Endodermal cell (in vitro differentiated cells): ENCODE results near the gene NBR1. TPM values are rescaled to one million over a fixed set of nuclear protein-coding genes. Genes with fewer than 3 reads are reported as not detected.
"Not testable (repeated sequence)": the region's sequence is repeated elsewhere in the genome, so short reads cannot be mapped to it uniquely, and the experiment has no call there.

ENCODE experiments used
- DNase-seq: peaks from one replicate; pipeline ENCODE4 v3.0.0-alpha.2; 2017
- H3K27ac ChIP-seq: 2 replicates; pipeline ENCODE4 v1.5.1; 2013; ENCODE audit warnings: mild to moderate bottlenecking, low read depth, low read length, moderate library complexity
- H3K27me3 ChIP-seq: 2 replicates; pipeline ENCODE4 v1.6.1; 2013; ENCODE audit warnings: mild to moderate bottlenecking, low read length, moderate library complexity; ENCODE audit not compliant: insufficient read depth, control insufficient read depth, poor library complexity, severe bottlenecking
- H3K36me3 ChIP-seq: 2 replicates; pipeline ENCODE4 v1.7.0; 2013; ENCODE audit warnings: mild to moderate bottlenecking, low read length, moderate library complexity; ENCODE audit not compliant: control insufficient read depth, insufficient read depth
- H3K4me1 ChIP-seq: one replicate; pipeline ENCODE4 v1.7.0; 2013; ENCODE audit warnings: low read length; ENCODE audit not compliant: control insufficient read depth, insufficient read depth
- H3K4me3 ChIP-seq: 2 replicates; pipeline ENCODE4 v1.5.1; 2013; ENCODE audit warnings: mild to moderate bottlenecking, low read length, moderate library complexity
- H3K9ac ChIP-seq: 2 replicates; pipeline ENCODE4 v1.6.1; 2013; ENCODE audit warnings: mild to moderate bottlenecking, low read length, moderate library complexity; ENCODE audit not compliant: poor library complexity, severe bottlenecking; ENCODE audit errors: extremely low read depth
- H3K9me3 ChIP-seq: 2 replicates; pipeline ENCODE4 v1.6.1; 2013; ENCODE audit warnings: mild to moderate bottlenecking, low read length, moderate library complexity; ENCODE audit not compliant: control insufficient read depth
- H3K27ac Mint-ChIP-seq: 2 replicates; pipeline ENCODE4 v1.8.0; 2020; ENCODE audit warnings: mixed read lengths
- H3K27me3 Mint-ChIP-seq: 2 replicates; pipeline ENCODE4 v1.8.0; 2021; ENCODE audit warnings: mild to moderate bottlenecking, mixed read lengths; ENCODE audit not compliant: insufficient read depth
- H3K36me3 Mint-ChIP-seq: 2 replicates; pipeline ENCODE4 v1.8.0; 2020; ENCODE audit warnings: low read depth, mixed read lengths
- H3K4me1 Mint-ChIP-seq: 2 replicates; pipeline ENCODE4 v1.8.0; 2020; ENCODE audit warnings: mixed read lengths
- H3K4me3 Mint-ChIP-seq: 2 replicates; pipeline ENCODE4 v1.8.0; 2020; ENCODE audit warnings: mild to moderate bottlenecking, moderate library complexity, mixed read lengths
- H3K9me3 Mint-ChIP-seq: 2 replicates; pipeline ENCODE4 v1.8.0; 2020; ENCODE audit warnings: mild to moderate bottlenecking, mixed read lengths
- CTCF ChIP-seq: fragments of 200-600 bp; sonication (generic); conservative IDR thresholded peaks from 2 replicates; pipeline ENCODE4 v1.5.0; 2021; ENCODE audit warnings: antibody characterized with exemption, mild to moderate bottlenecking
- WGBS, 2 experiments: methylation state at CpG; one replicate each; pipeline versions ENCODE4 v1.1.5 to v1.1.7; 2013; ENCODE audit warnings: missing lambda C conversion rate in 2 of 2, mixed read lengths in 1 of 2; ENCODE audit not compliant: insufficient coverage in 1 of 2, insufficient read length in 1 of 2; 5-methylcytosine and 5-hydroxymethylcytosine counted together
- total RNA-seq, 2 donors: library from RNA; stranded (reverse); fragmentation: NEBNext Ultra II Directional in 1 of 2; extraction: Animal tissue kit (Norgen Biotek cat#: 25700) in 1 of 2; gene quantifications; 2 replicates in 1 of 2; 3 replicates in 1 of 2; pipeline ENCODE4 v1.2.1, GENCODE V29; 2021

NBR1 gene
- total RNA-seq, 2 donors from 2014 or later = 53.2 to 55.7 TPM

GRCh38 chr17:43135454-43135819 lies 35.6 kb upstream of the NBR1 start:
- Histone ChIP-seq H3K27me3 (no peaks in the 10 kb centered on the region), H3K36me3 (peaks cover 14% of the 10 kb centered on the region), H3K9ac (no peak overlapping the region), H3K4me3 (no peak overlapping the region), H3K9me3 (no peaks in the 10 kb centered on the region), H3K27ac (no peak overlapping the region), H3K4me1 (no peaks in the 10 kb centered on the region)
- peak; percentile 8 for TF ChIP-seq CTCF
- peak; percentile 67 for DNase-seq
- peaks cover 47% of the 10 kb centered on the region for H3K36me3 Mint-ChIP-seq
- H3K9me3 Mint-ChIP-seq = no peaks in the 10 kb centered on the region
- 95 to 98% methylated on average over 14 to 19 of the region's 19 CpGs for WGBS, 2 experiments
- H3K4me3 Mint-ChIP-seq = no peak overlapping the region
- H3K27ac Mint-ChIP-seq = no peak overlapping the region
- no peaks in the 10 kb centered on the region for H3K4me1 Mint-ChIP-seq
- no peaks in the 10 kb centered on the region for H3K27me3 Mint-ChIP-seq

- 88 to 96% methylated on average over 3 of the region's 3 CpGs for WGBS, 2 experiments
- H3K9ac ChIP-seq, H3K27ac Mint-ChIP-seq, H3K4me1 ChIP-seq, H3K27me3 Mint-ChIP-seq, H3K4me3 ChIP-seq, H3K27me3 ChIP-seq, H3K9me3 Mint-ChIP-seq, H3K4me3 Mint-ChIP-seq, H3K27ac ChIP-seq, H3K4me1 Mint-ChIP-seq, H3K9me3 ChIP-seq, DNase-seq: not testable (repeated sequence)
- H3K36me3 ChIP-seq = peaks cover 14% of the 10 kb centered on the region
- peaks cover 45% of the 10 kb centered on the region for H3K36me3 Mint-ChIP-seq
Observed at GRCh38 chr17:43136574-43136973, 34.4 kb upstream of the NBR1 start.

- H3K9me3 ChIP-seq, H3K27me3 ChIP-seq, DNase-seq, H3K4me1 ChIP-seq, H3K4me1 Mint-ChIP-seq, H3K4me3 Mint-ChIP-seq, H3K4me3 ChIP-seq, H3K27ac ChIP-seq, H3K27me3 Mint-ChIP-seq, H3K36me3 ChIP-seq, H3K9me3 Mint-ChIP-seq, H3K9ac ChIP-seq: not testable (repeated sequence)
- 97% methylated on average over 4 of the region's 4 CpGs; no CpG with 5 or more reads in 1 of the 2 experiments for WGBS, 2 experiments
- peaks cover 32% of the 10 kb centered on the region for H3K36me3 Mint-ChIP-seq
- H3K27ac Mint-ChIP-seq = peak overlapping the region; percentile 8
Observed at GRCh38 chr17:43138531-43138930, 32.5 kb upstream of the NBR1 start.

- H3K4me3 Mint-ChIP-seq = no peak overlapping the region
- no peak overlapping the region for H3K4me3 ChIP-seq
Observed at GRCh38 chr17:43140396-43141332, 30.4 kb upstream of the NBR1 start.

More at GRCh38 chr17:43140396-43141332, 30.4 kb upstream of the NBR1 start:
- Mint-ChIP-seq H3K36me3 (peaks cover 12% of the 10 kb centered on the region), H3K27me3 (no peaks in the 10 kb centered on the region), H3K27ac (no peak overlapping the region), H3K4me1 (no peaks in the 10 kb centered on the region), H3K9me3 (no peaks in the 10 kb centered on the region)
- Histone ChIP-seq H3K27me3 (no peaks in the 10 kb centered on the region), H3K9me3 (no peaks in the 10 kb centered on the region), H3K27ac (no peak overlapping the region), H3K9ac (no peak overlapping the region), H3K4me1 (no peaks in the 10 kb centered on the region), H3K36me3 (peaks cover 3% of the 10 kb centered on the region)
- no peak for TF ChIP-seq CTCF
- DNase-seq = peak; percentile 37
- whole genome bisulfite sequencing, 2 experiments = 86 to 93% methylated on average over 8 to 11 of the region's 11 CpGs
